Gastroesophageal sphincter (tissue), 4 donors: Measurements from ENCODE around the gene C2CD2L. TPM values are rescaled to one million over a fixed set of nuclear protein-coding genes. Genes with fewer than 3 reads are reported as not detected.
A peak's percentile ranks its signal among the peaks of the same experiment; 100 is the strongest.
"Not testable (repeated sequence)": the region's sequence is repeated elsewhere in the genome, so short reads cannot be mapped to it uniquely, and the experiment has no call there.

Experiments used
- ATAC-seq: fragments of 150-250 bp; one replicate; pipeline ENCODE4 v1.9.1; 2016; ENCODE audit warnings: mild to moderate bottlenecking, moderate library complexity
- H3K27ac ChIP-seq, 4 donors: fragments of 200-600 bp; sonication (generic) in 3 of 4; 1 replicate in 3 of 4; 2 replicates in 1 of 4; pipeline ENCODE4 v1.5.1; 2016 to 2019
- H3K27me3 ChIP-seq: fragments of 200-600 bp; sonication (generic); one replicate; pipeline ENCODE4 v1.5.1; 2019
- H3K36me3 ChIP-seq, 2 donors: fragments of 200-600 bp; sonication (generic); one replicate each; pipeline ENCODE4 v1.5.1; 2019; ENCODE audit warnings: control low read depth in 1 of 2
- H3K4me1 ChIP-seq, 3 donors: fragments of 200-600 bp; sonication (generic); 1 replicate in 2 of 3; 2 replicates in 1 of 3; pipeline ENCODE4 v1.5.1; 2016 to 2019; ENCODE audit warnings: control low read depth in 2 of 3
- H3K4me3 ChIP-seq, 2 donors: fragments of 200-600 bp; sonication (generic); one replicate each; pipeline ENCODE4 v1.5.1; 2019; ENCODE audit warnings: mild to moderate bottlenecking in 1 of 2, moderate library complexity in 1 of 2
- H3K9me3 ChIP-seq, 3 donors: fragments of 200-600 bp; sonication (generic); one replicate each; pipeline ENCODE4 v1.5.1; 2017 to 2019; ENCODE audit warnings: control low read depth in 2 of 3
- CTCF ChIP-seq, 4 experiments: fragments of 200-600 bp in 2 of 4; fragments of 450-650 bp in 2 of 4; sonication (generic) in 1 of 4; IDR thresholded peaks; one replicate each; pipeline ENCODE4 v1.5.1; 2017 to 2019; ENCODE audit warnings: antibody characterized with exemption in 4 of 4, mild to moderate bottlenecking in 2 of 4, moderate library complexity in 2 of 4
- EP300 ChIP-seq: sonication (generic); formaldehyde crosslinking; IDR thresholded peaks from one replicate; pipeline ENCODE4 v1.6.1; 2017; ENCODE audit warnings: antibody characterized with exemption, mild to moderate bottlenecking
- POLR2A ChIP-seq, 2 donors: fragments of 450-650 bp; IDR thresholded peaks; one replicate each; pipeline ENCODE4 v1.6.1; 2017; ENCODE audit warnings: antibody characterized with exemption in 2 of 2, mild to moderate bottlenecking in 2 of 2, moderate library complexity in 1 of 2
- POLR2AphosphoS5 ChIP-seq: sonication (generic); formaldehyde crosslinking; IDR thresholded peaks from one replicate; pipeline ENCODE4 v1.6.1; 2017; ENCODE audit warnings: antibody characterized with exemption
- WGBS, 2 donors: methylation state at CpG; one replicate each; pipeline ENCODE4 v1.1.5; 2018; ENCODE audit warnings: low coverage in 1 of 2; 5-methylcytosine and 5-hydroxymethylcytosine counted together
- total RNA-seq, 4 donors: library from RNA; depleted of rRNA; stranded (reverse); fragments of >200 nt; gene quantifications; one replicate each; pipeline ENCODE4 v1.1.0, GENCODE V29; 2016

The C2CD2L gene
- total RNA-seq, 4 donors from 2014 or later, result 3.4 to 13.3 (median 8.3) TPM

DNA sequence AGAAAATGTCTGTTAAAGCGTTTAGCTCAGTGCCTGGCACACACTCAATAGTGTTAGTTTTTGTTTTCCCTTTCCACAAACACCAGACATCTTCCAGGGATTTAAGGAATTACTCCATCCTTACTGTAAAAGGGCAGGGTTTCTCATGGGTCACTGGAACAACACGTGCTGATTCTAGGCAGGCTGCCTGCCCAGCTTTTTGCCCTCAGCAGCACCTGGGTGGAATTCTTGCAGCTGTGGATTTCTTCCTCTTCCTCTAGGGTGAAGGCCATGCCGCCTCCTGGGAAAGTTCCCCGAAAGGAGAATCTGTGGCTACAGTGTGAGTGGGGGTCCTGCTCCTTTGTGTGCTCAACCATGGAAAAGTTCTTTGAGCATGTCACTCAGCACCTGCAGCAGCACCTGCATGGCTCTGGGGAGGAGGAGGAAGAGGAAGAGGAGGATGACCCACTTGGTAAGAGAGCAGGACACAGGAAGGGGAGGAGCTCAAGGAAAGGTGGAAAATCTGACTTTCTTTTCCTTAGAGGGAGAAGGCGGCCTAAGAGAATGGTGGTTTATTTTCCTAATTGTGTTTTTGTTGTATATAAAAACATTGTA, 19.6 kb downstream of the C2CD2L start:
- TF ChIP-seq POLR2AphosphoS5, result no peak
- no peak for TF ChIP-seq POLR2A (IDR thresholded peaks at IDR 0.05)
- TF ChIP-seq EP300, result no peak
- TF ChIP-seq CTCF (IDR thresholded peaks at IDR 0.05), result no peak
- Histone ChIP-seq H3K27ac (peak overlapping the region in 1 of 4 donors; percentile 10), H3K9me3 (no peaks in the 10 kb centered on the region), H3K4me3 (no peak overlapping the region), H3K27me3 (no peaks in the 10 kb centered on the region), H3K4me1 (peaks cover 2 to 42% (median 6%) of the 10 kb centered on the region in 3 donors), H3K36me3 (peaks cover 0 to 77% of the 10 kb centered on the region in 2 donors)
- no peak for ATAC-seq
- WGBS, 2 donors, result 45 to 52% methylated on average over 5 of the region's 5 CpGs

DNA sequence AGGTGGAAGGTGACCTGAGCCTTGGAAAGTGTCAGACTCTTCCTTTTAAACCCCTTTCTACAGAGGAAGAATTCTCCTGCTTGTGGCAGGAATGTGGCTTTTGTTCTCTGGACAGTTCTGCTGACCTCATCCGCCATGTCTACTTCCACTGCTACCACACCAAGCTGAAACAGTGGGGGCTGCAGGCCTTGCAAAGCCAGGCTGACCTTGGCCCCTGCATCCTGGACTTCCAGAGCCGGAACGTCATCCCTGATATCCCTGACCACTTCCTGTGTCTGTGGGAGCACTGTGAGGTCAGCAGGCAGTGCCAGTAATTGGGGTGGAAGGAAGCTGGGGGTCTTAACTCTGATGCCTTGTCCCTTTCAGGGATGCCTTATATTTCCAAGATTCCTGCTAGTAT, 23.5 kb downstream of the C2CD2L start:
- Histone ChIP-seq H3K4me3 (no peak overlapping the region), H3K36me3 (peaks cover 0 to 90% of the 10 kb centered on the region in 2 donors), H3K9me3 (no peaks in the 10 kb centered on the region), H3K27ac (no peak overlapping the region), H3K27me3 (no peaks in the 10 kb centered on the region), H3K4me1 (peaks cover 0 to 16% (median 0%) of the 10 kb centered on the region in 3 donors)
- ATAC-seq, result no peak
- TF ChIP-seq CTCF (IDR thresholded peaks at IDR 0.05), result no peak
- no peak for TF ChIP-seq EP300
- TF ChIP-seq POLR2AphosphoS5, result no peak
- no peak for TF ChIP-seq POLR2A (IDR thresholded peaks at IDR 0.05)
- 100% methylated on average over 1 of the region's 3 CpGs; no CpG with 5 or more reads in 1 of the 2 donors for WGBS, 2 donors

DNA sequence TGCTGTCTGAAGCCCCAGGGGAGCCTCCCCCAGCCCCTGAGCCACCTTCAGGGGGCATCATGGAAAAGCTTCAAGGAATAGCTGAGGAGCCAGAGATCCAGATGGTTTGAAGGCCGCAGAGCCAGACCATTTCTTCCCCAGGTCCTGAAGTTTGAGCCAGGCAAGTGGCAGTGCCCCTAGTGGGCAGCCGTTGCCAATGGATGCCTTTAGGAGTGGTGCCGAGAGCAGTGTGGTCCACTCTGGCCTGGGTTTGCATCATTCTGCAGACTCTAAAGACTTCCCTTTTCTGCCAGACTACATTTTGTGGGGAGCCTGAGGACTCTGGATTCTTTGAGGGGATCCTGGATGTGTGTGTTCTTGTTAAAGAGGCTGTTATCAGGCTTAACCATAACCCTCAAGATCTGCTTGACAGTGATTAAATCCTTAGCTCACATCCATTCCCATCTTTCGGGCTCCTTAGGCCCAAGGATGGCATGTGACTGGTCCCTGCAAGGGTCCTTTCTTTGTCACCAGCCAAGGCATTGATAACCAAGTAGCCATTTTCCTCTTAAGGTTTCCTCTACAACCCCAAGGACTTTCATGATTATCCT, 27.3 kb downstream of the C2CD2L start:
- H3K4me3 ChIP-seq, result no peak overlapping the region
- 60 to 83% methylated on average over 1 to 3 of the region's 4 CpGs for WGBS, 2 donors
- H3K9me3 ChIP-seq, result no peaks in the 10 kb centered on the region
- H3K27ac ChIP-seq, result no peak overlapping the region
- H3K4me1 ChIP-seq, result no peaks in the 10 kb centered on the region
- H3K36me3 ChIP-seq, result peaks cover 0 to 60% of the 10 kb centered on the region in 2 donors
- TF ChIP-seq CTCF (IDR thresholded peaks at IDR 0.05) (peak in 1 of 4 experiments; percentile 23), POLR2A (IDR thresholded peaks at IDR 0.05) (no peak)
- ATAC-seq, result no peak
- H3K27me3 ChIP-seq, result no peaks in the 10 kb centered on the region

- Histone ChIP-seq H3K27me3 (peaks cover 12% of the 10 kb centered on the region), H3K36me3 (peaks cover 0 to 12% of the 10 kb centered on the region in 2 donors)
- not testable (repeated sequence) for H3K4me3 ChIP-seq, H3K27ac ChIP-seq, H3K9me3 ChIP-seq, ATAC-seq, H3K4me1 ChIP-seq
- 78 to 82% methylated on average over 4 to 10 of the region's 10 CpGs for WGBS, 2 donors
Observed at GRCh38 chr11:119139276-119139675, 32.1 kb downstream of the C2CD2L start.

DNA sequence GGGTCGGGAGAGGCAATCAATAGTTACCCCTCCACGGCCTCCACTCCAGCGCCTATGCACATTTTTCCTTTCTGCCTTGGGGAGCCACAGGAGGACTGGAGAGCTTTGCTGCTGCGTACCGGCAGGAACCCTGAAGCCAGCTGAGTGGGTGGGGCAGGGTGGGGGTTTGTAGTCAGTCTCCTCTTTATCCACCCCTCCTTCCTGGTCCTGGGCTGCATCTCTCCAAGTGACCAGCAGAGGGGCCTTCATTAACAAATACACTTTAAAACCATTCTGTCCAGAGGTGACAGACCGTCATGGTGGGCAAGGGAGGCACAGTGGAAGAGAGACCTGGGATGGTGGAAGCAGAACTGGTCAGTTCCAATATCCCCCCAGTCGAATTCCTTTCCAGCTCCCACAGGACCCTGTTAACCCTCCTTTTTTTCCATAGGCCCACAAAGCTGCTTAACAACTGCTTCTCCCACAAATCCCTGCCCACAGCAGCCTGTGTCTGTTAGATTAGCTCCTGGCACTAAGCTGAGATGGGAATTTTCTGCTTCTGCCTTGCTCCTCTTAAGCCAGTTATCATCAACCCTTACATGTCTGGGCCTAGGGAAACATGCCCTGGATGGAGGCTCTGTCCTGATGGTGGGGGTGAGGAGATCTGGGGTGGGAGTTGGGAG, 37.8 kb downstream of the C2CD2L start:
- WGBS, 2 donors, result 0% methylated on average over 2 of the region's 7 CpGs
- H3K9me3 ChIP-seq, result no peaks in the 10 kb centered on the region
- H3K27ac ChIP-seq, result no peak overlapping the region
- H3K4me3 ChIP-seq, result no peak overlapping the region
- no peaks in the 10 kb centered on the region for H3K36me3 ChIP-seq
- peaks cover 0 to 25% (median 11%) of the 10 kb centered on the region in 3 donors for H3K4me1 ChIP-seq
- peaks cover 32% of the 10 kb centered on the region for H3K27me3 ChIP-seq
- ATAC-seq, result peak; percentile 79
- TF ChIP-seq EP300, result no peak
- peak in 3 of 4 experiments; percentile 60 to 73 (median 68) for TF ChIP-seq CTCF (IDR thresholded peaks at IDR 0.05)
- TF ChIP-seq POLR2AphosphoS5, result no peak
- TF ChIP-seq POLR2A (IDR thresholded peaks at IDR 0.05), result no peak
